ENCODE data around the gene PTPRK. TPM values are rescaled to one million over a fixed set of nuclear protein-coding genes. Genes with fewer than 3 reads are reported as not detected.

The PTPRK gene
- total and polyA plus RNA-seq, 4 donors, result 12.1 to 61.2 (median 29.1) TPM

- no peak for TF ChIP-seq REST (IDR thresholded peaks at IDR 0.05)
- no peak for TF ChIP-seq EGR1 (IDR thresholded peaks at IDR 0.05; ENCODE audit: low read depth in 2 of 2)
- no peak for TF ChIP-seq MAX (IDR thresholded peaks at IDR 0.05)
- no peak for TF ChIP-seq GABPA (IDR thresholded peaks at IDR 0.05 in 1 of 2, conservative IDR thresholded peaks at IDR 0.05 in 1 of 2)
- TF ChIP-seq ZBTB33 (IDR thresholded peaks at IDR 0.05), result no peak
- no peak for TF ChIP-seq RAD21 (IDR thresholded peaks at IDR 0.05)
- no peak for TF ChIP-seq ATF3 (IDR thresholded peaks at IDR 0.05)
- no peak for TF ChIP-seq FOXA2 (IDR thresholded peaks at IDR 0.05)
- TF ChIP-seq JUND (IDR thresholded peaks at IDR 0.05), result no peak
- TF ChIP-seq NR2F2 (IDR thresholded peaks at IDR 0.05), result no peak
- TF ChIP-seq TAF1 (conservative IDR thresholded peaks at IDR 0.05), result no peak
- TF ChIP-seq FOXA1 (IDR thresholded peaks at IDR 0.05), result no peak
- TF ChIP-seq HNF4G (IDR thresholded peaks at IDR 0.05), result no peak
- TF ChIP-seq YY1 (IDR thresholded peaks at IDR 0.05), result no peak
- no peak for TF ChIP-seq HNF4A (conservative IDR thresholded peaks at IDR 0.05)
- no peak for TF ChIP-seq RXRA (IDR thresholded peaks at IDR 0.05)
- TF ChIP-seq CTCF (IDR thresholded peaks at IDR 0.05; ENCODE audit: low read depth, low read length, missing input control), result no peak
- TF ChIP-seq SP1 (IDR thresholded peaks at IDR 0.05), result no peak
- Histone ChIP-seq H3K9me3 (ENCODE audit: control insufficient read depth in 4 of 4, low read length in 3 of 4) (no peaks in the 10 kb centered on the region), H3K36me3 (ENCODE audit: control insufficient read depth in 4 of 4, insufficient read depth in 3 of 4, low read depth in 1 of 4, low read length in 3 of 4) (peaks cover 0 to 6% (median under 1%) of the 10 kb centered on the region in 4 donors), H3K4me1 (ENCODE audit: control insufficient read depth in 4 of 4, insufficient read depth in 4 of 4, low read length in 3 of 4) (no peaks in the 10 kb centered on the region), H3K9ac (ENCODE audit: low read depth in 1 of 2, low read length in 2 of 2) (no peak overlapping the region), H3K4me3 (ENCODE audit: low read depth in 1 of 3, low read length in 3 of 3) (no peak overlapping the region), H3K27ac (ENCODE audit: low read depth in 1 of 2, low read length in 2 of 2) (no peak overlapping the region), H3K27me3 (ENCODE audit: control insufficient read depth in 4 of 4, insufficient read depth in 4 of 4, low read length in 3 of 4) (no peaks in the 10 kb centered on the region)
- DNase-seq (ENCODE audit: low spot score), result no peak
- WGBS, result 97% methylated on average over 1 of the region's 1 CpG
Measured at GRCh38 chr6:128073389-128073788, 447.0 kb downstream of the PTPRK start.

Measured in liver (tissue), 9 donors.